K562 (cell line): ENCODE measurements around the gene GNG14. TPM values are rescaled to one million over a fixed set of nuclear protein-coding genes. Genes with fewer than 3 reads are reported as not detected.
A peak's percentile ranks its signal among the peaks of the same experiment; 100 is the strongest.

Source experiments
- ATF3 ChIP-seq, 2 experiments: fragments of 450-650 bp in 1 of 2; sonication (generic) in 1 of 2; formaldehyde crosslinking in 1 of 2; IDR thresholded peaks in 1 of 2; conservative IDR thresholded peaks in 1 of 2; 2 replicates each; pipeline versions ENCODE4 v1.6.1 to v1.8.1; 2016 to 2023; ENCODE audit warnings: mild to moderate bottlenecking in 2 of 2, moderate library complexity in 2 of 2, inconsistent platforms in 1 of 2, missing genetic modification reagents in 1 of 2
- CBX3 ChIP-seq, 2 experiments: IDR thresholded peaks; 1 replicate in 1 of 2; 2 replicates in 1 of 2; pipeline ENCODE4 v1.6.1; 2012; ENCODE audit warnings: inconsistent platforms in 2 of 2, low read length in 2 of 2, borderline replicate concordance in 1 of 2, control low read depth in 1 of 2
- CTCFL ChIP-seq: IDR thresholded peaks from 2 replicates; pipeline ENCODE4 v1.6.1; 2011; ENCODE audit warnings: borderline replicate concordance, low read depth, mild to moderate bottlenecking, moderate library complexity, low read length; ENCODE audit not compliant: insufficient read depth, poor library complexity, severe bottlenecking
- ETS1 ChIP-seq: conservative IDR thresholded peaks from 2 replicates; pipeline ENCODE4 v1.6.1; 2011; ENCODE audit warnings: low read depth, mild to moderate bottlenecking, low read length; ENCODE audit not compliant: control insufficient read depth
- FIP1L1 ChIP-seq: fragments of 200-400 bp; formaldehyde crosslinking; IDR thresholded peaks from 2 replicates; pipeline ENCODE4 v1.6.1; 2018; ENCODE audit warnings: mild to moderate bottlenecking, low read depth, low read length; ENCODE audit not compliant: poor library complexity, severe bottlenecking
- HINFP ChIP-seq: fragments of 450-650 bp; conservative IDR thresholded peaks from 2 replicates; pipeline ENCODE4 v1.6.1; 2016; ENCODE audit warnings: missing genetic modification characterization, low read depth, mild to moderate bottlenecking, control low read depth, missing compliant biosample characterization
- NFIC ChIP-seq: fragments of 450-650 bp; IDR thresholded peaks from 2 replicates; pipeline ENCODE4 v1.6.1; 2017; ENCODE audit warnings: mild to moderate bottlenecking, inconsistent platforms
- RAD21 ChIP-seq, 2 experiments: fragments of 250-450 bp in 1 of 2; fragments of 450-650 bp in 1 of 2; sonication (Bioruptor Pico) in 1 of 2; formaldehyde crosslinking in 1 of 2; IDR thresholded peaks in 1 of 2; conservative IDR thresholded peaks in 1 of 2; 2 replicates each; pipeline versions ENCODE4 v1.4.0 to v1.8.0; 2020 to 2022; ENCODE audit warnings: mild to moderate bottlenecking in 2 of 2, moderate library complexity in 1 of 2
- SMARCA5 ChIP-seq: fragments of 450-650 bp; IDR thresholded peaks from 2 replicates; pipeline ENCODE4 v1.6.1; 2016
- STAT5B ChIP-seq: fragments of 250-450 bp; sonication (Bioruptor Pico); IDR thresholded peaks from 2 replicates; pipeline ENCODE4 v1.8.0; 2021; ENCODE audit warnings: mild to moderate bottlenecking, inconsistent platforms
- TBP ChIP-seq: optimal IDR thresholded peaks from 2 replicates; pipeline ENCODE3; 2011; ENCODE audit warnings: low read depth, low read length, improper control_type of control experiment
- TEAD1 ChIP-seq, 2 experiments: fragments of 450-650 bp in 1 of 2; sonication (generic) in 1 of 2; formaldehyde crosslinking; IDR thresholded peaks; 2 replicates each; pipeline versions ENCODE4 v1.4.0 to v1.8.0; 2020 to 2022; ENCODE audit warnings: mild to moderate bottlenecking in 2 of 2, missing genetic modification reagents in 1 of 2
- UBTF ChIP-seq, 2 experiments: IDR thresholded peaks; 2 replicates each; pipeline ENCODE4 v1.6.1; 2012; ENCODE audit warnings: improper control_type of control experiment in 2 of 2, low read depth in 2 of 2, low read length in 2 of 2, borderline replicate concordance in 1 of 2
- ZNF143 ChIP-seq: sonication (generic); formaldehyde crosslinking; IDR thresholded peaks from 2 replicates; pipeline ENCODE4 v1.9.0; 2022; ENCODE audit warnings: mild to moderate bottlenecking, missing genetic modification reagents
- ZNF23 ChIP-seq: fragments of 250-450 bp; sonication (Bioruptor Pico); IDR thresholded peaks from 2 replicates; pipeline ENCODE4 v1.4.0; 2020; ENCODE audit warnings: mild to moderate bottlenecking
- ZNF561 ChIP-seq: fragments of 450-650 bp; formaldehyde crosslinking; conservative IDR thresholded peaks from 2 replicates; pipeline ENCODE4 v1.4.0; 2020; ENCODE audit warnings: mild to moderate bottlenecking, moderate library complexity
- ZNF696 ChIP-seq: fragments of 250-450 bp; sonication (Bioruptor Pico); conservative IDR thresholded peaks from 2 replicates; pipeline ENCODE4 v1.4.0; 2020; ENCODE audit warnings: mild to moderate bottlenecking, moderate library complexity
- polyA plus RNA-seq, 8 experiments: library from polyadenylated mRNA; depleted of rRNA in 4 of 8; stranded (reverse) in 5 of 8; unstranded in 3 of 8; fragments of >200 nt; fragmentation: Nextera tagmentation in 2 of 8; fragmentation: Illumina TruSeq in 1 of 8; extraction: Ambion mirVana in 2 of 8; extraction: Trizol in 1 of 8; gene quantifications; 2 replicates each; pipeline versions ENCODE4 v1.2.1 to v1.2.3, GENCODE V29; 2011 to 2014; ENCODE audit warnings: inconsistent platforms in 1 of 8, missing spikeins in 1 of 8
- total RNA-seq, 7 experiments: library from RNA; depleted of rRNA in 6 of 7; stranded (reverse); fragments of >200 nt in 6 of 7; fragmentation: Illumina TruSeq in 2 of 7; extraction: Trizol in 2 of 7; gene quantifications; 2 replicates each; pipeline versions ENCODE4 v1.2.1 to v1.2.3, GENCODE V29; 2011 to 2021; ENCODE audit warnings: low replicate concordance in 1 of 7

GNG14 gene
- total and polyA plus RNA-seq, 9 of the 15 experiments (the other 6 are each of a cell fraction or from before 2014, with no cell fraction given): not detected

- TF ChIP-seq STAT5B (CRISPR knock-in tag): no peak
- no peak for TF ChIP-seq HINFP (tag)
- TF ChIP-seq RAD21 (CRISPR knock-in tag; conservative IDR thresholded peaks at IDR 0.05 in 1 of 2, IDR thresholded peaks at IDR 0.05 in 1 of 2): peak in 1 of 2 experiments; percentile 61; a peak in 2 of 4 replicates
- TF ChIP-seq TBP: peak; percentile 99
- TF ChIP-seq CBX3 (IDR thresholded peaks at IDR 0.05; ENCODE audit: borderline replicate concordance in 1 of 2, low read length in 2 of 2): peak in 1 of 2 experiments; percentile 62; a peak in 1 of 3 replicates
- TF ChIP-seq ETS1: peak; percentile 52; the same call in 1 of the 2 replicates
- TF ChIP-seq ZNF696 (CRISPR knock-in tag): no peak
- no peak for TF ChIP-seq ZNF561 (CRISPR knock-in tag)
- TF ChIP-seq FIP1L1: peak; percentile 39
- no peak for TF ChIP-seq SMARCA5
- TF ChIP-seq ZNF23 (CRISPR knock-in tag): no peak
- peak in 1 of 2 experiments; percentile 80; a peak in 1 of 4 replicates for TF ChIP-seq TEAD1 (CRISPR knock-in tag; IDR thresholded peaks at IDR 0.05)
- peak; percentile 100 for TF ChIP-seq UBTF (IDR thresholded peaks at IDR 0.05; ENCODE audit: borderline replicate concordance in 1 of 2, low read depth in 2 of 2, low read length in 2 of 2)
- 0 out of 2 replicates have a peak, but pooled peaks have one; percentile 41 for TF ChIP-seq ZNF143 (CRISPR knock-in tag)
- no peak for TF ChIP-seq ATF3 (IDR thresholded peaks at IDR 0.05)
- TF ChIP-seq ATF3 (CRISPR knock-in tag; conservative IDR thresholded peaks at IDR 0.05): no peak
- TF ChIP-seq NFIC: peak; percentile 20; the same call in 1 of the 2 replicates
- peak; percentile 67 for TF ChIP-seq CTCFL
These were observed 47.7 kb upstream of the GNG14 start (continued) for GRCh38 chr19:12639901-12640613.
